HFFc6 (cell line): ENCODE data around the gene KIAA0232. TPM values are rescaled to one million over a fixed set of nuclear protein-coding genes. Genes with fewer than 3 reads are reported as not detected.

Experiments
- DNase-seq: peaks from one replicate; pipeline ENCODE4 v3.0.0-alpha.2; 2018
- H3K27ac Mint-ChIP-seq: 2 replicates; pipeline ENCODE4 v1.8.0; 2020; ENCODE audit warnings: mild to moderate bottlenecking, mixed read lengths
- H3K27me3 Mint-ChIP-seq: 2 replicates; pipeline ENCODE4 v1.8.0; 2021; ENCODE audit warnings: mild to moderate bottlenecking, moderate library complexity, mixed read lengths; ENCODE audit not compliant: insufficient read depth
- H3K36me3 Mint-ChIP-seq: 2 replicates; pipeline ENCODE4 v1.8.0; 2021; ENCODE audit warnings: low read depth, mixed read lengths
- H3K4me1 Mint-ChIP-seq: 2 replicates; pipeline ENCODE4 v1.8.0; 2020; ENCODE audit warnings: low read depth, mixed read lengths
- H3K4me3 Mint-ChIP-seq: 2 replicates; pipeline ENCODE4 v1.8.0; 2020; ENCODE audit warnings: mild to moderate bottlenecking, moderate library complexity, mixed read lengths
- H3K9me3 Mint-ChIP-seq: 2 replicates; pipeline ENCODE4 v1.8.0; 2020; ENCODE audit warnings: mild to moderate bottlenecking, mixed read lengths
- CTCF ChIP-seq: fragments of 200-600 bp; sonication (generic); IDR thresholded peaks from 2 replicates; pipeline ENCODE4 v1.5.0; 2021; ENCODE audit warnings: antibody characterized with exemption, mild to moderate bottlenecking
- total RNA-seq, 6 experiments: library from RNA; stranded (reverse); fragmentation: NEBNext Ultra II Directional; extraction: Animal tissue kit (Norgen Biotek cat#: 25700); gene quantifications; 2 replicates in 1 of 6; 3 replicates in 5 of 6; pipeline ENCODE4 v1.2.3, GENCODE V29; 2021

KIAA0232 gene
- total RNA-seq, 6 experiments from 2014 or later = 15.2 to 21.2 (median 19.0) TPM

- Mint-ChIP-seq H3K4me3 (no peak overlapping the region), H3K36me3 (peaks cover 43% of the 10 kb centered on the region), H3K27me3 (no peaks in the 10 kb centered on the region; the same call in 1 of the 2 replicates), H3K4me1 (peaks cover 27% of the 10 kb centered on the region), H3K27ac (no peak overlapping the region), H3K9me3 (peaks cover 5% of the 10 kb centered on the region; the same call in 1 of the 2 replicates)
- TF ChIP-seq CTCF = no peak
- DNase-seq = no peak
Observed at GRCh38 chr4:6851962-6852361, 69.4 kb downstream of the KIAA0232 start.

DNA sequence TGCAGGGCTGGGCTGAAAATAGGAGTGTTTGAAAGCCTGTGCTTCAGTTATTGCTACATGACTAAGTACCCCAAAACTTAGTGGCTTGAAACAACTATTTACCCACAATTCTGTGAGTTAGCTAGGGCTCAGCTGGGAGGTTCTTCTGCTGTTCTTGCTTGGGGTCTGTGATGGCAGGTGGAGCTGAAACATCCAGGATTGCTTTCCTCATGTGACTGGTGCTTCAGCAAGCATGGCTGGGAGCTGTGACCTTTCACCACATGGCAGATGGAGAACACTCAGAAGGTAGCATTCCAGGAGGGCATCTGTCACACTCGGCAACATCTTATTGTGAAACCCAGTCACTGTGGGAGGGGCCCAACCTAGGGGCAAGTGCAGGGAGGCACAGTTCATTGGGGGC, 70.1 kb downstream of the KIAA0232 start:
- H3K4me3 Mint-ChIP-seq = no peak overlapping the region
- no peak for DNase-seq
- peaks cover 5% of the 10 kb centered on the region; the same call in 1 of the 2 replicates for H3K9me3 Mint-ChIP-seq
- TF ChIP-seq CTCF = no peak
- H3K36me3 Mint-ChIP-seq = peaks cover 43% of the 10 kb centered on the region
- H3K27me3 Mint-ChIP-seq = no peaks in the 10 kb centered on the region; the same call in 1 of the 2 replicates
- no peak overlapping the region for H3K27ac Mint-ChIP-seq
- H3K4me1 Mint-ChIP-seq = peaks cover 21% of the 10 kb centered on the region

DNA sequence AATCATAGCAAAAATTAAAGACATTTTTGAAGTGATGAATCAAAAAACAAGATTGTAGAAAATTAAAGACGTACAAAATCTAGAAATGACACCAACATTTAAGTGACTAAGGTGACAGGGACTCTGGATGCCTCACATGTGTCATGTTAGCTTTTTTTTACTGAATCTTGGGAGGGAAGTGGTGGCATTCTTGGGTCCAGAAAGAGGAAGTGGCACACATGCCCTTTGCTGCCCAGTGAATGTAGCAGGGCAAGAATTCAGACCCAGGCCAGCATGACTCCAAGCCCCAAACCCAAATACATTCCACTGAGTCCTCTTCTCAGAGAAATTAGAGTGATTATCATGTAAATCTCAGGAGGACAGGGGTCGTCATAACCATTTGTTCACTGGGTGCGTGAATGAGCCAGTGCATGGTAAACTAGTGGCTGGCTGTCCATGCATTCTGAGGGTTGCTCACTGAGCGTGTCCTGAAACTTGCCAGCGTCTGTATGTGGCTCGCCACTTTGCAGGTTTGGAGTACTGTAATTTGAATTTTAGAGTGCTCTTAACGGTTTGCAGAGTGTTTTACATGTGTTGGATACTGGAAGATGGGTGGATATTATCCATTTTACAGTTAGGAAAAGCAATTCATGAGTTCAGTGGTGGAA, 71.7 kb downstream of the KIAA0232 start:
- Mint-ChIP-seq H3K27ac (no peak overlapping the region), H3K4me3 (no peak overlapping the region), H3K36me3 (peaks cover 37% of the 10 kb centered on the region), H3K4me1 (peaks cover 15% of the 10 kb centered on the region), H3K9me3 (peaks cover 5% of the 10 kb centered on the region; the same call in 1 of the 2 replicates), H3K27me3 (no peaks in the 10 kb centered on the region; the same call in 1 of the 2 replicates)
- DNase-seq = no peak
- TF ChIP-seq CTCF = no peak

GRCh38 chr4:6855692-6856297, 73.3 kb downstream of the KIAA0232 start:
- Mint-ChIP-seq H3K36me3 (peaks cover 37% of the 10 kb centered on the region), H3K4me1 (peaks cover 15% of the 10 kb centered on the region), H3K27ac (peak overlapping the region; percentile 94), H3K9me3 (peaks cover 5% of the 10 kb centered on the region; the same call in 1 of the 2 replicates), H3K27me3 (peaks cover 2% of the 10 kb centered on the region), H3K4me3 (peak overlapping the region; percentile 63)
- no peak for TF ChIP-seq CTCF
- DNase-seq = peak; percentile 76

- H3K9me3 Mint-ChIP-seq = peaks cover 5% of the 10 kb centered on the region; the same call in 1 of the 2 replicates
Observed at GRCh38 chr4:6856391-6856790, 73.9 kb downstream of the KIAA0232 start.

More at GRCh38 chr4:6856391-6856790, 73.9 kb downstream of the KIAA0232 start:
- peaks cover 15% of the 10 kb centered on the region for H3K4me1 Mint-ChIP-seq
- DNase-seq = no peak
- H3K27ac Mint-ChIP-seq = peak overlapping the region; percentile 94
- H3K27me3 Mint-ChIP-seq = peaks cover 3% of the 10 kb centered on the region
- peak overlapping the region; percentile 63; the same call in 1 of the 2 replicates for H3K4me3 Mint-ChIP-seq
- H3K36me3 Mint-ChIP-seq = peaks cover 37% of the 10 kb centered on the region
- no peak for TF ChIP-seq CTCF
